Activated effector memory CD4-positive, alpha-beta T cell treated with anti-CD3 and anti-CD28 coated beads, Interleukin-2, amount 50 U/mL, for 16 hours (primary cell): ENCODE measurements around the gene TNNT1.
A peak's percentile ranks its signal among the peaks of the same experiment; 100 is the strongest.
"Not testable (repeated sequence)": the region's sequence is repeated elsewhere in the genome, so short reads cannot be mapped to it uniquely, and the experiment has no call there.

ENCODE experiments used
- DNase-seq: peaks from one replicate; pipeline ENCODE4 v3.0.0-alpha.2; 2020

Gene TNNT1

GRCh38 chr19:55166530-55167268 lies 17.7 kb upstream of the TNNT1 start, which contains the start of gene DNAAF3:
Gene DNAAF3 (minus strand): TSS chr19:55166613. CDS start chr19:55166413, 200 bp downstream.
- DNase-seq: peak; percentile 86

DNA sequence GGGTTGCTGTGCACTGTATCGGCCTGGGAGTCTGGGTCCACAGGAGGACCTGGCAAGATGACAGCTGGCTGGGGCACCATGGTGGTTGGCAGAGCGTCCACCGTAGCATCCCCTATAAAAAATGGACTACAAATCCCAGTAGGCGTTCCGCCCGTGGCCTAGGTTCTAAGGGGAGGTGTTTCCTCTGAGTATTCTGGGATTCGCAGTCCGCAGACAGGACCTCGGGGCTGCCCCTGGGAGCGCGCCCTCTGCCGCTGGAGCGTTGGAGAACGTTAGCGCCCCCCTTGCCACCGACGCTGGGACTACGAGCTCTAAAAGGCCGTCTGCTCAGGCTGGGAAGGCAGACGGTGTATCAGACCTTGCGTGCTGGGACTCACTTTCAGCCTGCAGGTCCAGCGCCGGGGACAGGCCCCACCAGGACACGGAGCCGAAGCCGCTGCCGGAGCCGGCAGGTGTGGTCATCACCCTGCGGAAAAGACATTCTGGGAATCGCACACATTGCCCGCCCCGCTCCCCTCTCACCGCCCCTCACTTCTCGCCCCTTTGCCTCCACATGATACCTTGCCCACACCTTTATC lies 17.0 kb upstream of the TNNT1 start:
- peak; percentile 78 for DNase-seq

DNA sequence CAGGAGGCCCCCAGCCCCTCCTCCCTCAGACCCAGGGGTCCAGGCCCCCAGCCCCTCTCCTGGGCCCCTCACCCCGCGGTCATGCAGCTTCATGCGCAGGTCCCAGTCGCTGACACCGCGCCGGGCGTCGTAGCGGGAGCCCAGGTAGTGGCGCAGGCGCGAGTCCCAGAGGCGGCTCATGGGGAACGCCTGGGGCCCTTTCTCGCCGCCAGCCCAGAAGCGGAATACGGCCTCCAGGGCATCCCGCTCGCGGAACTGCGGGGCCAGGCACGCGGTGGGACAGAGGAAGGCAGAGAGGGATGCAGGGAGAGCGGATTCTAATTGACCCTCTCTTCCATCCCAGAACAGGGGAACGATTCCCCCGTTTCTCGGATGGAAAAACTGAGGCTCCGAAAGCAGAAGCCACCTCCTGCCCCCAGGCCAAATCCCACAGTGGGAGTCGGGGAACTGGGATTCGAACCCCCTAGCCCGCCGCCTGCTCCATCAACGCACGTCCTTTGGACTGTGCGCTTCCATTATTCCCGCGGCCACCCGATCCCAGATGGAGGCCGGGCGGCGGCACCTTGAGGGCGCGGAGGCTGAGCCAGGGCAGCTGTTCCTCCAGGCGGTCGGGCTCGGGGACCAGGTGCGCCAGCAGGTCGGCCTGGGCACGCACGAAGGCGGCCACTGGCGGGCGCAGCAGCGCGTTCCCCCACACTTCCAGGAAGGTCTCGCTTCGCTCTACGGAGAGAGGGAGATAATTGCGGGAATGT lies 12.7 kb upstream of the TNNT1 start:
- no peak for DNase-seq

DNA sequence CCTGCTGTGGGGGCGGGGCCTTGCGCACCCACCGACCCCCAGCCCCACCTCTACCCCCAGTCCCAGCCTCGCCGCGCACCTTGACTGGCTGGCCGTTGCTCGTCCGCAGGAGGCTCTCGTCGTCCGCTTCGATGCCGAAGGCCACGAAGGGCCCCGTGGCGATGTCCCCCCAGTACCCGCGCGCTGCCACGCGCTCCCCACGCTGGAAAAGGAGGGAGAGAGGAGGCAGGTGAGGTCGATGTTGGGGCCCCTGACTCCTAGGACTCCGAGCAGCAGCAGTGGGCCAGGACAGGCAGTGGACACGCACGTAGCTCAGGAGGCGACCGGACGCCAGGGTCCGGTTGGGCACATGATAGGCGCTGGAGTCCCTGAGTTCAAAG lies 12.0 kb upstream of the TNNT1 start:
- no peak for DNase-seq

GRCh38 chr19:55160128-55160985 lies 11.4 kb upstream of the TNNT1 start:
- peak; percentile 94 for DNase-seq

DNA sequence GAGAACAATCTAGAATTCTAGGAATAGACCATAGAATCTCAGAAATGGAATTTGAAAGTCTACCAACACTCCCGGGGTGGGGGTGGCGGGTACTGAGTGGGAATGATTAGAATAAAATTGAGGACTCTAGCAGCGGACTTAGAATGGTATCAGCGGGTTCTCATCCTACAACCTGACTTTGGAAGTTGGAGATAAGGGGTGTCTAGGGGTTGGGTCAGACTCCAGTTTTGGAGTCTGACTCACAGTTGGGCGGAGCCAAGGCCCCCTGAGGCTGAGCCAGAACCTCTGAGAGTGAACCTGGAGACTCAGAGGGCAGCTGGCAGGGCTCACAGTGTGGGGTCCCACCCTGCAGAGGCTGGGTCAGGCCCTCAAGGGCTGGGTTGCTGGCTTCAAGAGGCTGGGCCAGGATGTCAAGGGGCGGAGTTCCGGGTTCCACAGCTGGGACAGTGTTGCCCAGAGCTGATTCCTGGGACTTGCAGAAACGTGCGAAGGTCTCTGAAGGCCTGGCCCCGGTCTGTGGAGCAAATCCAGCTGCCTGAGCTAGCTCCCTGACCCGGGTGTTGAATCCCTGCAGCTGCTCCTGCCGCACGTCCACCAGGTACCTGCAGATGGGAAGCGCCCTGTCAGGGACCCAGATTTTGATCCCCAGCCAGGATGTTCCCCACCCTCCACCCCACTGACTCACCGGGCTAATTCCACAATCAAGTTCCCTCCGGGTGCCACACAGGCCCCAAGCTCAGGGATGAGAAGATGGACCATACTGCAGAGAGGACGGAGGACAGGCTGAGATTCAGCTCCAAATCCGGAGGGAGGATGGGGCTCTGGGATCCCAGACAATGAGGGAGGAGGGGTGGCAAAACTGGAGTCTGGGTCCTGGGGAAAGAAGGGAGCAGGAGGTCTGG lies 10.1 kb upstream of the TNNT1 start:
- no peak for DNase-seq

- DNase-seq: no peak
These were observed 9.4 kb upstream of the TNNT1 start for GRCh38 chr19:55158423-55158822.

DNA sequence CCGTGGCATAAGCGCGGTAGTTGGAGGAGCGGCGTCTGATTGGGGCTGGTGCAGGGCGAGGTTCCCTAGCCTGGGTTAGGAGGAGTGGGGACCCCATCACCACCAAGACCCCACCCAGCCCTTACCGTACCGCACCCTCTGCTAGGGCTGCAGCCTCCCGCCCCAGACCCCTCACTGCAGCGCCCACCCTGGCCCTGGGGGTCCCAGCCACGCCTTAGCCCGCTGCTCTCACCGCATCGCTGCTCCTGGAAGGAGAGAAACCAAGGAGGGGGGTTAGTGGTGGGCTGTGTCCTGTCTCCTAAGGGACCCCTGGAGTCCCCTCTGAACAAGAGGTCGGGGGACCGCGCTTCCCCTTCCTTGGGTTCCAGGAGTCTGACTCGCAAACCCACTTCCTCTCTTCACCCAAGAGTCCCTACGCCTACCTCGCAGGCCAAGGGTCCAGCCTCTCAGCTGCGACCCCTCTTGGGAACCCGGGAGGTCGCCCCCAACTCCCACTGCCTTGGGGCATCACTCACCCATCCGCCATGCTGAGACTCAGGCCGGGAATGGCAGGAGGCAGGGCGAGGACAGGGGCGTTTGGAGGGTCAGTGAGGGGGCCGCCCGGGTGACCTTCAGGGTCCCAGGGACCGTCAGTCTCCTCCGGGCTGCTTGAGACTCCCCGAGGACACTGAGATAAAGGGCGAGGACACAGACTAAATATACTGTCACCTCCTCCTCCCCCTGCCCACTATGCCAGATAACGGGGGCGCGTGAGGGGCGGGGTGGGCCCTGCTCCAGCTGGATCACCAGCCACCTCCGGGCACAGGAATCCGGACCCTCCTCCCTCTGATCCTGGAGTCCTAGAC lies 8.3 kb upstream of the TNNT1 start, which contains the start of gene TNNI3:
Gene TNNI3 (minus strand): TSS at position 669 of the 845 bp plus-strand sequence. CDS start 143 bp downstream, at position 526.
- DNase-seq: no peak

DNA sequence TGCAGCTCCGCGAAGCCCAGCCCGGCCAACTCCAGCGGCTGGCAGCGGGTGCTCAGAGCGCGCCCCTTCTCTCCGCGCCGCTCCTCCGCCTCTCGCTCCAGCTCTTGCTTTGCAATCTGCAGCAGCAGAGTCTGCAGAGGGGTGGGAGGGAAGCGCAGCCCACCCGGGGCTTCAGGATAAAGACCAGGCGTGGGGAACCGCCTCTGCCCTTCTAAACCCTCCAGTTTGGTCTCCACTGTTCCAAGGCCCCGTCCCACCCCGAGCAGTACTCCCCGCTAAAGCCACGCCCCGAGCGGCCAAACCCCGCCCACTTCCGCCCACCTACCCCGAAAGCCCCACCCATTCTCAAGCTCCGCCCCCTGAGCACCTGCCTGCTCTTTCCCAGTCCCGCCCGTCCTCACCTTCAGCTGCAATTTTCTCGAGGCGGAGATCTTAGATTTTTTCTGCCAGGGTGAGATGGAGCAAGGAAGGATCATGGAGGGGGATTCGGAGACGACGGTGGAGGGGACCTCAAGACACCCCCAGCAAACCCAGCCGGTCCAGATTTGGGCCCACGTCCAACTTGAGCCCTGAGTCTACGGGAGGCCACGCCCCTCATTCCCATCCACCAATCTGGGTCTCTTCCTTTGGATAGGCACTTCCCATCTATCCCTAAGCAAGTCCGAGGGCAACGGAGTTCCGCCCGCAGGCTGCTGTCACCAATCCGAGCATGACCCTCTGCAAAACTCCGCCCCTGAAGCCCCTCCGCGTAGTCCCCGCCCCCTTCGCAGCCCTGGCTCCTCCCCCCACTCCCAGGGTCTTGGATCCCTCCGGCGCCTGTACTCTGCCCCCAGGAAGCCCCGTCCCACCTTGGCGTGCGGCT lies 7.4 kb upstream of the TNNT1 start:
- peak; percentile 73 for DNase-seq

- not testable (repeated sequence) for DNase-seq
These were observed 6.8 kb upstream of the TNNT1 start for GRCh38 chr19:55155784-55156183.

GRCh38 chr19:55153652-55154264 lies 4.8 kb upstream of the TNNT1 start:
- DNase-seq: no peak

- DNase-seq: no peak
These were observed 3.0 kb upstream of the TNNT1 start for GRCh38 chr19:55152017-55152416.

- DNase-seq: no peak
These were observed 1.3 kb downstream of the TNNT1 start for GRCh38 chr19:55147545-55148251.

- DNase-seq: no peak
These were observed 2.2 kb downstream of the TNNT1 start for GRCh38 chr19:55146705-55147273.

DNA sequence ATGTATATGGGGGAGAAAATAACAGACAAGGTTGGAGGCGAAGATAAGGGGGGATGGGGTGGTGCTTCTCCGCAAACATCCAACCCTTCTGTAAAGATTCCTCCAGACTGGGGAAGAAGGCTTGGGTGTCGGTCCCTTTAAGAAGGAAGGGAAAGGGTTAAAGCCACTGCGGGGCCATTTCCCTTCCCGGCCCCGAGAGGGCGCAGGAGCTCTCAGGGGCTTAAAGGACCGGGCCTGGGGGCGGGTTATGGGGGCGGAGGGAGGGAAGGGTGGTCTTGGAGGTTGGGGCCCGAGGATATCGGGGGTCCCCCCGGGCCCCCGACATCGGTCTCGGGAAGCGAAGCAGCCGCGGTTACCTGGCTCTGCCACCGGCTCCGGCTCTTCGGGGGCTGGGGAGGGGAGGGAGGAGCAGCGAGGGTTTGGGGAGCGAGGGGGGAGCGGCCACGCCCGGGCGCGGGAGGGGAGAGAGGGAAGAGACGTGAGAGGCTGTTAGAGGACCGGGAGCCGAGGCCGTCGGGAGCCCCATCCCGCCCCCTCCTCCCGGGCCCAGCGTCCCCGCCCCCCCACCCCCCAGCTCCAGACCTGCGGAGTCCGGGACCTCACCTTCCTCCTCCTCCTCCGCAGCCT lies 2.8 kb downstream of the TNNT1 start:
- DNase-seq: no peak

DNA sequence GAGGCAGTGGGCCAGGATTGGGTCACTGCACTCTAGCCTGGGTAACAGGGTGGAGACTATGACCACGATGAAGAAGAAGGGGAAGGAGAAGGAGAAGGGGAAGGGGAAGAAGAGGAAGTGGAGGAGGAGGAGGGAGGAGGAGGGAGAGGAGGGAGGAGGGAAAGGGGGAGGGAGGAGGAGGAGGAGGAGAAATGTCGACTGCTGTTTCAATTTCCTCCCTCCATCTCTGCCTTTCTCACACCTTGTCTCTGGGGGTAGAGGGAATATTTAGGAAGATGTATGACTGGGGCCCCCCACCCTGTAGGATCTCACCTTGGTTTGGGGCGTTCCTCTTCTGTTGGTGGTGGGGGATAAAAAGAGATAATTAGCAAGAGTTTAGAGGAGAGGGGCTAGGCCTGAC lies 3.8 kb downstream of the TNNT1 start:
- no peak for DNase-seq

DNA sequence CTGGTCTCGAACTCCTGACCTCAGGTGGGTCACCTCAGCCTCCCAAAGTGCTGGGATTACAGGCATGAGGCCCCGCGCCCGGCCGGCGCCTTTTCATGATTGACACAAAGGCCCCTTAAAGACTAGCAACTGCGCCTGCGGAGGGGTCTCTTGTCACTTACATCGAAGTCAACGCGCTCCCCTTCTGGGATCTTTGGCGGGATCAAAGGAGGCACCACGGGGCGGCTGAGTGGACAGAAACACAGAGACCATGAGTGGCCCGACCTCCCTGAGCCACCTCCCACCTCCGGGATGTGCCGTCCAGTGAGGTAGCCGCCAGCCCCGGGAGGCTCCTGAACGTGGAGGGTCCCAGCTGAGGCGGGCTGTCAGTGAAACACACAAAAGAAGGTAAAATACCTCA lies 7.3 kb downstream of the TNNT1 start:
- no peak for DNase-seq

GRCh38 chr19:55137915-55138314 lies 11.1 kb downstream of the TNNT1 start:
- no peak for DNase-seq
